CD4-positive, alpha-beta T cell (primary cell): ENCODE measurements around the gene FAM236C. TPM values are rescaled to one million over a fixed set of nuclear protein-coding genes. Genes with fewer than 3 reads are reported as not detected.
"Not testable (repeated sequence)": the region's sequence is repeated elsewhere in the genome, so short reads cannot be mapped to it uniquely, and the experiment has no call there.

Source experiments
- ATAC-seq: fragments of 200-7000 bp; cut with Tn5 transposase; one replicate; pipeline ENCODE4 v1.10.0; 2022; ENCODE audit warnings: mild to moderate bottlenecking; ENCODE audit not compliant: poor library complexity
- CTCF ChIA-PET: fragments of 350-600 bp; sonication (Branson Sonifier 250); formaldehyde crosslinking; loops from one replicate; lab custom pipeline; 2021; ENCODE audit warnings: antibody characterized with exemption, inconsistent platforms; lab: Charles Lee
- POLR2A ChIA-PET: fragments of 350-600 bp; sonication (Branson Sonifier 250); formaldehyde crosslinking; loops from one replicate; lab custom pipeline; 2021; ENCODE audit warnings: antibody characterized with exemption, inconsistent platforms; lab: Charles Lee
- DNase-seq, 14 experiments: peaks; one replicate each; pipeline ENCODE4 v3.0.0-alpha.2; 2013 to 2020; ENCODE audit warnings: mixed read lengths in 2 of 14
- H3K27ac ChIP-seq, 2 donors: one replicate each; pipeline versions ENCODE4 v1.5.1 to v1.7.0; 2013; ENCODE audit warnings: low read length in 2 of 2, low read depth in 1 of 2, mild to moderate bottlenecking in 1 of 2
- H3K27me3 ChIP-seq, 2 experiments: 1 replicate in 1 of 2; 2 replicates in 1 of 2; pipeline versions ENCODE4 v1.6.1 to v1.7.0; 2013; ENCODE audit warnings: low read length in 2 of 2, control low read depth in 1 of 2, mild to moderate bottlenecking in 1 of 2, moderate library complexity in 1 of 2; ENCODE audit not compliant: insufficient read depth in 2 of 2, control insufficient read depth in 1 of 2
- H3K36me3 ChIP-seq: one replicate; pipeline ENCODE4 v1.6.1; 2013; ENCODE audit warnings: low read length, control low read depth; ENCODE audit not compliant: insufficient read depth
- H3K4me1 ChIP-seq: one replicate; pipeline ENCODE4 v1.6.1; 2013; ENCODE audit warnings: low read length, control low read depth; ENCODE audit not compliant: insufficient read depth
- H3K4me3 ChIP-seq: one replicate; pipeline ENCODE4 v1.5.1; 2013; ENCODE audit warnings: mild to moderate bottlenecking, low read length, moderate library complexity
- H3K9me3 ChIP-seq, 2 experiments: 1 replicate in 1 of 2; 2 replicates in 1 of 2; pipeline versions ENCODE4 v1.6.1 to v1.7.0; 2013; ENCODE audit warnings: low read length in 2 of 2, mild to moderate bottlenecking in 2 of 2, control low read depth in 1 of 2, moderate library complexity in 1 of 2; ENCODE audit not compliant: control insufficient read depth in 1 of 2, insufficient read depth in 1 of 2
- H3K27ac Mint-ChIP-seq: one replicate; pipeline ENCODE4 v1.8.0; 2020; ENCODE audit warnings: mixed read lengths
- H3K27me3 Mint-ChIP-seq: one replicate; pipeline ENCODE4 v1.8.0; 2021; ENCODE audit warnings: mixed read lengths
- H3K36me3 Mint-ChIP-seq: one replicate; pipeline ENCODE4 v1.8.0; 2021; ENCODE audit warnings: low read depth, mixed read lengths
- H3K4me1 Mint-ChIP-seq: one replicate; pipeline ENCODE4 v1.8.0; 2021; ENCODE audit warnings: low read depth, mixed read lengths
- H3K4me3 Mint-ChIP-seq: one replicate; pipeline ENCODE4 v1.8.0; 2020; ENCODE audit warnings: mild to moderate bottlenecking, mixed read lengths
- H3K9me3 Mint-ChIP-seq: one replicate; pipeline ENCODE4 v1.8.0; 2020; ENCODE audit warnings: mixed read lengths
- intact Hi-C, 2 experiments: fragments of 100-400 bp; cut with DNase I in 1 of 2; cut with micrococcal nuclease in 1 of 2; formaldehyde crosslinking; loops; one replicate each; pipeline versions ENCODE4 v1.15.1 to v1.9.0; 2023 to 2025; cut with DNase I, micrococcal nuclease
- polyA plus RNA-seq, 2 donors: library from polyadenylated mRNA; unstranded; fragments of 120-200 nt; gene quantifications; one replicate each; pipeline ENCODE4 v1.2.1, GENCODE V29; 2013
- total RNA-seq, 174 experiments: library from RNA in 2 of 174; stranded (reverse) in 2 of 174; gene quantifications; one replicate each; pipeline ENCODE4 v1.2.3 and lab custom pipeline; 2021 to 2026

Gene FAM236C
- total RNA-seq (not detected), total RNA-seq (lab: John Stamatoyannopoulos, UW) (0 reads per million in 172 experiments)
- polyA plus RNA-seq (2013, experiment 1 of 2): not detected
- polyA plus RNA-seq (2013, experiment 2 of 2): not detected

GRCh38 chrX:72912315-72912714, at the start of gene FAM236C:
TSS of gene FAM236C (plus strand) at chrX:72912615. CDS start at chrX:72912715, 100 bp downstream.
- H3K4me3 ChIP-seq, CTCF ChIA-PET, intact Hi-C loops, H3K4me1 ChIP-seq, H3K4me1 Mint-ChIP-seq, H3K4me3 Mint-ChIP-seq, ATAC-seq, H3K27ac Mint-ChIP-seq, H3K27me3 Mint-ChIP-seq, H3K9me3 ChIP-seq, H3K27ac ChIP-seq, H3K36me3 ChIP-seq, H3K36me3 Mint-ChIP-seq, H3K27me3 ChIP-seq, H3K9me3 Mint-ChIP-seq, DNase-seq, POLR2A ChIA-PET: not testable (repeated sequence)

DNA sequence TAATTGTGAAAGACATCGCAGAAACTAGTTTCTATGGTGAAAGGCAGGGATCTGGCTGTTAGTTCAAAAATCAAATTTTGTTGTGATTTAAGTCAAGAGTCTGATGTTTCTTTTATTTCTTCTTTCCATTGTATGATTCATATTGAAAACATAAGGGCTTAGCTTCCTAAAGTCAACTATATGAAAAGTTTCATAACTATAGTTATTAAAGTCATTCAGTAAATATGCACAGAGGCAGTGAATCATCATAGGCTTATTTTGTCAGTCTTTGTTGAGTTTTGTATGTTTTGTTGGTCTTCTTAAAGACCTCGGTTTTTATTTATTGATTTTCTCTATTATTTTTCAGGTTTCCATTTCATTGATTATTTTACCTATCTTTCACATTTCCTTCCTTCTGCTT, 29.5 kb upstream of the FAM236C start:
- H3K4me3 ChIP-seq, H3K27ac ChIP-seq, CTCF ChIA-PET, intact Hi-C loops, ATAC-seq, H3K4me1 Mint-ChIP-seq, H3K27me3 ChIP-seq, H3K4me1 ChIP-seq, DNase-seq, H3K4me3 Mint-ChIP-seq, POLR2A ChIA-PET, H3K27me3 Mint-ChIP-seq, H3K36me3 ChIP-seq, H3K9me3 ChIP-seq, H3K27ac Mint-ChIP-seq, H3K36me3 Mint-ChIP-seq, H3K9me3 Mint-ChIP-seq: not testable (repeated sequence)

DNA sequence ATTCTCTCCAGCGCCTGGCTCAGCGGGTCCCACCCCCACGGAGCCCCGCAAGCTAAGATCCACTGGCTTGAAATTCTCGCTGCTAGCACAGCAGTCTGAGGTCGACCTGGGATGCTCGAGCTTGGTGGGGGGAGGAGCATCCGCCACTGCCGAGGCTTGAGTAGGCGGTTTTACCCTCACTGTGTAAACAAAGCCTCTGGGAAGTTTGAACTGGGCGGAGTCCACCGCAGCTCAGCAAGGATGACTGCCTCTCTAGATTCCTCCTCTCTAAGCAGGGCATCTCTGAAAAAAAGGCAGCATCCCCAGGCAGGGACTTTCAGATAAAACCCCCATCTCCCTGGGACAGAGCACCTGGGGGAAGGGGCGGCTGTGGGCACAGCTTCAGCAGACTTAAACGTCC, 22.7 kb upstream of the FAM236C start:
- ATAC-seq, H3K27ac ChIP-seq, H3K27me3 Mint-ChIP-seq: not testable (repeated sequence)

GRCh38 chrX:72916096-72916495, 3.7 kb downstream of the FAM236C start:
- H3K4me3 Mint-ChIP-seq, H3K9me3 ChIP-seq, H3K4me1 ChIP-seq, H3K4me1 Mint-ChIP-seq, H3K9me3 Mint-ChIP-seq, H3K4me3 ChIP-seq, H3K27ac Mint-ChIP-seq, intact Hi-C loops, H3K27me3 Mint-ChIP-seq, ATAC-seq, H3K27ac ChIP-seq, DNase-seq, H3K36me3 Mint-ChIP-seq, POLR2A ChIA-PET, CTCF ChIA-PET, H3K27me3 ChIP-seq, H3K36me3 ChIP-seq: not testable (repeated sequence)

More for the DNA sequence above, 22.7 kb upstream of the FAM236C start:
- H3K4me3 ChIP-seq, H3K27ac Mint-ChIP-seq, H3K27me3 ChIP-seq, POLR2A ChIA-PET, CTCF ChIA-PET, DNase-seq, H3K4me1 ChIP-seq, H3K9me3 ChIP-seq, H3K36me3 ChIP-seq, intact Hi-C loops, H3K4me3 Mint-ChIP-seq, H3K36me3 Mint-ChIP-seq, H3K4me1 Mint-ChIP-seq, H3K9me3 Mint-ChIP-seq: not testable (repeated sequence)

- POLR2A ChIA-PET, ATAC-seq, DNase-seq, H3K27ac ChIP-seq, H3K27ac Mint-ChIP-seq, H3K27me3 ChIP-seq, CTCF ChIA-PET, H3K36me3 Mint-ChIP-seq, H3K4me1 Mint-ChIP-seq, H3K27me3 Mint-ChIP-seq, H3K36me3 ChIP-seq, H3K4me1 ChIP-seq, H3K4me3 Mint-ChIP-seq, H3K9me3 Mint-ChIP-seq, H3K4me3 ChIP-seq, intact Hi-C loops, H3K9me3 ChIP-seq: not testable (repeated sequence)
Observed at GRCh38 chrX:72932283-72932682, 19.9 kb downstream of the FAM236C start.

GRCh38 chrX:72936455-72936854, 24.0 kb downstream of the FAM236C start:
- DNase-seq, H3K36me3 Mint-ChIP-seq, CTCF ChIA-PET, H3K9me3 Mint-ChIP-seq, intact Hi-C loops, H3K4me1 ChIP-seq, H3K27me3 Mint-ChIP-seq, H3K27ac Mint-ChIP-seq, H3K9me3 ChIP-seq, H3K27ac ChIP-seq, ATAC-seq, H3K4me1 Mint-ChIP-seq, H3K4me3 ChIP-seq, H3K4me3 Mint-ChIP-seq, H3K36me3 ChIP-seq, POLR2A ChIA-PET, H3K27me3 ChIP-seq: not testable (repeated sequence)

DNA sequence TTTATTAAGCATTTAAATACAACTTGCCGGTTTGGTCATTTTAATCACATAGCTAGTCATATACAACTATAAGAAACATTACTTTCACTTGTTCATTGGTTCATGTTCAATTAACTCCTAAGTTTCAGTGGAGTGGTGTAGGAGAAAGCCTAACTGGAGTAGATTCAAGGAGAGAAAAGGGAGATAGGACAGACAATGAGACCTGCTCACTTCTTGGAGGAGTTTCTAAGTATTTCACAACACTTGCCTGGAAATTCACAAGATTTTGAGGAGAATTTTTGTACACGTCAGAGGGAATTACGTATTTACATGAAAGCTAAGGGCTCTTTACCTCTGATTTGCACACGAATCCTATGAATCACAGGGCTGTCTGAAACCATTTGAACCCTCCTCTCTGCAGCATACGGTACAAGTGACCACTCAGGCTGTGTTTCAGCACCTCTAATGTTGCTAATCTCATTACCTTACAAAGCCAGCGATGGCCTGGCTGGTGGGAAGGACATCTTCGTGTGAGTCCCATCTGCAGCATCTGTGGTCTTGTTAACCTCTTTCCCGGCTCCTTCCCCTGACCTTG, 24.6 kb downstream of the FAM236C start:
- H3K4me3 ChIP-seq, intact Hi-C loops, H3K27me3 Mint-ChIP-seq, H3K9me3 Mint-ChIP-seq, H3K36me3 ChIP-seq, ATAC-seq, H3K4me3 Mint-ChIP-seq, H3K27ac ChIP-seq, H3K4me1 ChIP-seq, H3K27ac Mint-ChIP-seq, POLR2A ChIA-PET, DNase-seq, H3K4me1 Mint-ChIP-seq, H3K27me3 ChIP-seq, H3K9me3 ChIP-seq, CTCF ChIA-PET, H3K36me3 Mint-ChIP-seq: not testable (repeated sequence)
